Measurements from ENCODE around the gene LTV1. TPM values are rescaled to one million over a fixed set of nuclear protein-coding genes. Genes with fewer than 3 reads are reported as not detected.

LTV1 gene
- polyA plus RNA-seq, 1 experiment, result 10.2 TPM

- Histone ChIP-seq H3K36me3 (ENCODE audit: control insufficient read depth, insufficient read depth, low read length) (no peaks in the 10 kb centered on the region), H3K4me3 (ENCODE audit: low read depth, low read length) (no peak overlapping the region), H3K27me3 (ENCODE audit: control insufficient read depth, insufficient read depth, low read length) (no peaks in the 10 kb centered on the region)
- no peak for DNase-seq (ENCODE audit: low read depth)
- POLR2A ChIA-PET, result no interaction called here
- CTCF ChIA-PET, result interaction anchor here (0.9 kb wide), 1 partner anchor 13 kb away, joined by 3 read pairs; no protein-coding TSS in a partner anchor
- no peak for TF ChIP-seq CTCF (IDR thresholded peaks at IDR 0.05; ENCODE audit: insufficient read depth, low read depth, low read length)
Measured at GRCh38 chr6:143882401-143882930, 39.3 kb downstream of the LTV1 start.

GRCh38 chr6:143884216-143884900 is 41.2 kb downstream of the LTV1 start:
- ChIA-PET POLR2A (no interaction called here), CTCF (interaction anchor here (0.6 kb wide), 1 partner anchor 24 kb away, joined by 4 read pairs; no protein-coding TSS in a partner anchor)
- Histone ChIP-seq H3K36me3 (ENCODE audit: control insufficient read depth, insufficient read depth, low read length) (no peaks in the 10 kb centered on the region), H3K27me3 (ENCODE audit: control insufficient read depth, insufficient read depth, low read length) (no peaks in the 10 kb centered on the region), H3K4me3 (ENCODE audit: low read depth, low read length) (no peak overlapping the region)
- DNase-seq (ENCODE audit: low read depth), result peak; percentile 33
- no peak for TF ChIP-seq CTCF (IDR thresholded peaks at IDR 0.05; ENCODE audit: insufficient read depth, low read depth, low read length)

- CTCF ChIA-PET, result no interaction called here
Measured at GRCh38 chr6:143885116-143885515, 42.0 kb downstream of the LTV1 start.

GRCh38 chr6:143894655-143895054 is 51.5 kb downstream of the LTV1 start:
- no peak for DNase-seq (ENCODE audit: low read depth)
- no peak for TF ChIP-seq CTCF (IDR thresholded peaks at IDR 0.05; ENCODE audit: insufficient read depth, low read depth, low read length)
- no peaks in the 10 kb centered on the region for H3K36me3 ChIP-seq (ENCODE audit: control insufficient read depth, insufficient read depth, low read length)
- H3K4me3 ChIP-seq (ENCODE audit: low read depth, low read length), result no peak overlapping the region
- POLR2A ChIA-PET, result no interaction called here
- H3K27me3 ChIP-seq (ENCODE audit: control insufficient read depth, insufficient read depth, low read length), result no peaks in the 10 kb centered on the region
- CTCF ChIA-PET, result no interaction called here

More at GRCh38 chr6:143885116-143885515, 42.0 kb downstream of the LTV1 start:
- no peak for DNase-seq (ENCODE audit: low read depth)
- POLR2A ChIA-PET, result no interaction called here
- Histone ChIP-seq H3K36me3 (ENCODE audit: control insufficient read depth, insufficient read depth, low read length) (no peaks in the 10 kb centered on the region), H3K4me3 (ENCODE audit: low read depth, low read length) (no peak overlapping the region), H3K27me3 (ENCODE audit: control insufficient read depth, insufficient read depth, low read length) (no peaks in the 10 kb centered on the region)
- no peak for TF ChIP-seq CTCF (IDR thresholded peaks at IDR 0.05; ENCODE audit: insufficient read depth, low read depth, low read length)

- no peak overlapping the region for H3K4me3 ChIP-seq (ENCODE audit: low read depth, low read length)
- H3K27me3 ChIP-seq (ENCODE audit: control insufficient read depth, insufficient read depth, low read length), result no peaks in the 10 kb centered on the region
- CTCF ChIA-PET, result interaction anchor here (0.6 to 1.1 kb wide), 2 partner anchors 39 to 1966 kb away, joined by 3 read pairs; no protein-coding TSS in a partner anchor
- POLR2A ChIA-PET, result no interaction called here
- no peaks in the 10 kb centered on the region for H3K36me3 ChIP-seq (ENCODE audit: control insufficient read depth, insufficient read depth, low read length)
- no peak for DNase-seq (ENCODE audit: low read depth)
- no peak for TF ChIP-seq CTCF (IDR thresholded peaks at IDR 0.05; ENCODE audit: insufficient read depth, low read depth, low read length)
Measured at GRCh38 chr6:143896126-143896860, 53.2 kb downstream of the LTV1 start.

All from BJ (cell line).